ENCODE measurements around the gene CAP2. TPM values are rescaled to one million over a fixed set of nuclear protein-coding genes. Genes with fewer than 3 reads are reported as not detected.

CAP2 gene
- total and polyA plus RNA-seq, 9 of the 15 experiments (the other 6 are each of a cell fraction or from before 2014, with no cell fraction given) = not detected

- TF ChIP-seq ZNF23 (CRISPR knock-in tag; IDR thresholded peaks at IDR 0.05) = no peak
- peak in 1 of 2 experiments; percentile 74; a peak in 2 of 4 replicates for TF ChIP-seq RCOR1 (IDR thresholded peaks at IDR 0.05; ENCODE audit: borderline replicate concordance in 1 of 2, low read depth in 2 of 2, low read length in 2 of 2)
- TF ChIP-seq ZNF77 (CRISPR knock-in tag; IDR thresholded peaks at IDR 0.05) = no peak
- peak; percentile 67 for TF ChIP-seq MBD2 (IDR thresholded peaks at IDR 0.05; ENCODE audit: borderline replicate concordance, low read depth)
- TF ChIP-seq, protein P1, sequence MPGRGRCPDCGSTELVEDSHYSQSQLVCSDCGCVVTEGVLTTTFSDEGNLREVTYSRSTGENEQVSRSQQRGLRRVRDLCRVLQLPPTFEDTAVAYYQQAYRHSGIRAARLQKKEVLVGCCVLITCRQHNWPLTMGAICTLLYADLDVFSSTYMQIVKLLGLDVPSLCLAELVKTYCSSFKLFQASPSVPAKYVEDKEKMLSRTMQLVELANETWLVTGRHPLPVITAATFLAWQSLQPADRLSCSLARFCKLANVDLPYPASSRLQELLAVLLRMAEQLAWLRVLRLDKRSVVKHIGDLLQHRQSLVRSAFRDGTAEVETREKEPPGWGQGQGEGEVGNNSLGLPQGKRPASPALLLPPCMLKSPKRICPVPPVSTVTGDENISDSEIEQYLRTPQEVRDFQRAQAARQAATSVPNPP (IDR thresholded peaks at IDR 0.05; ENCODE audit: borderline replicate concordance, insufficient read depth, insufficient read length) = no peak
- TF ChIP-seq ZNF395 (CRISPR knock-in tag; IDR thresholded peaks at IDR 0.05) = no peak
- TF ChIP-seq TRIM24 (IDR thresholded peaks at IDR 0.05) = 0 out of 4 replicates have a peak, but pooled peaks of 1 of the 2 experiments have one; percentile 10
- TF ChIP-seq RFX1 (IDR thresholded peaks at IDR 0.05) = peak; percentile 80
- TF ChIP-seq MYNN (IDR thresholded peaks at IDR 0.05) = 0 out of 2 replicates have a peak, but pooled peaks have one; percentile 24
- TF ChIP-seq MYNN (CRISPR knock-in tag; IDR thresholded peaks at IDR 0.05) = no peak
- TF ChIP-seq CBFB (CRISPR knock-in tag; IDR thresholded peaks at IDR 0.05) = peak; percentile 99
- no peak for TF ChIP-seq ZHX1 (conservative IDR thresholded peaks at IDR 0.05; ENCODE audit: low read length)
- TF ChIP-seq, protein P2, sequence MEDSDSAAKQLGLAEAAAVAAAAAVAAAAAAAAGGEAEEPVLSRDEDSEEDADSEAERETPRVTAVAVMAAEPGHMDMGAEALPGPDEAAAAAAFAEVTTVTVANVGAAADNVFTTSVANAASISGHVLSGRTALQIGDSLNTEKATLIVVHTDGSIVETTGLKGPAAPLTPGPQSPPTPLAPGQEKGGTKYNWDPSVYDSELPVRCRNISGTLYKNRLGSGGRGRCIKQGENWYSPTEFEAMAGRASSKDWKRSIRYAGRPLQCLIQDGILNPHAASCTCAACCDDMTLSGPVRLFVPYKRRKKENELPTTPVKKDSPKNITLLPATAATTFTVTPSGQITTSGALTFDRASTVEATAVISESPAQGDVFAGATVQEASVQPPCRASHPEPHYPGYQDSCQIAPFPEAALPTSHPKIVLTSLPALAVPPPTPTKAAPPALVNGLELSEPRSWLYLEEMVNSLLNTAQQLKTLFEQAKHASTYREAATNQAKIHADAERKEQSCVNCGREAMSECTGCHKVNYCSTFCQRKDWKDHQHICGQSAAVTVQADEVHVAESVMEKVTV (CRISPR knock-in tag; IDR thresholded peaks at IDR 0.05) = no peak
- TF ChIP-seq POLR2AphosphoS5 (IDR thresholded peaks at IDR 0.05; ENCODE audit: control insufficient read depth, insufficient read depth, low read depth, low read length) = peak; percentile 85
- peak; percentile 33 for TF ChIP-seq BRD9 (IDR thresholded peaks at IDR 0.05; ENCODE audit: low read depth, partially characterized antibody)
- TF ChIP-seq ELF1 (tag; IDR thresholded peaks at IDR 0.05) = peak; percentile 60
- peak; percentile 26; the same call in 1 of the 2 replicates for TF ChIP-seq PBX2 (CRISPR knock-in tag; IDR thresholded peaks at IDR 0.05; ENCODE audit: low read depth)
- TF ChIP-seq PBX2 (tag; conservative IDR thresholded peaks at IDR 0.05; ENCODE audit: low read depth) = no peak
- no peak for TF ChIP-seq ZNF507 (tag; conservative IDR thresholded peaks at IDR 0.05)
Observed at GRCh38 chr6:17599877-17600526, 206.6 kb downstream of the CAP2 start, which contains the start of gene FAM8A1 (continued).
